CD14-positive monocyte (primary cell): ENCODE data around the gene BHLHE41. TPM values are rescaled to one million over a fixed set of nuclear protein-coding genes. Genes with fewer than 3 reads are reported as not detected.
A peak's percentile ranks its signal among the peaks of the same experiment; 100 is the strongest.

Experiments used
- DNase-seq, 3 donors: peaks; one replicate each; pipeline ENCODE4 v3.0.0-alpha.2; 2011 to 2022
- H2AFZ ChIP-seq: 2 replicates; pipeline ENCODE4 v1.6.0; 2012; ENCODE audit warnings: mild to moderate bottlenecking, low read depth, low read length, inconsistent platforms; ENCODE audit not compliant: insufficient read depth, poor library complexity, severe bottlenecking
- H3K27ac ChIP-seq, 2 donors: 1 replicate in 1 of 2; 2 replicates in 1 of 2; pipeline ENCODE4 v1.5.1; 2012 to 2013; ENCODE audit warnings: low read length in 2 of 2, control low read depth in 1 of 2, inconsistent platforms in 1 of 2, low read depth in 1 of 2, mild to moderate bottlenecking in 1 of 2
- H3K27me3 ChIP-seq, 2 donors: one replicate each; pipeline versions ENCODE4 v1.6.0 to v1.6.1; 2011 to 2013; ENCODE audit warnings: low read length in 2 of 2; ENCODE audit not compliant: control insufficient read depth in 2 of 2, insufficient read depth in 2 of 2
- H3K36me3 ChIP-seq, 2 donors: replicated peaks in 1 of 2; 1 replicate in 1 of 2; 2 replicates in 1 of 2; pipeline versions ENCODE4 v1.5.1 to v1.6.1; 2012 to 2013; ENCODE audit warnings: low read length in 2 of 2, control low read depth in 1 of 2, inconsistent platforms in 1 of 2, mild to moderate bottlenecking in 1 of 2; ENCODE audit not compliant: insufficient read depth in 2 of 2, control insufficient read depth in 1 of 2
- H3K4me1 ChIP-seq, 2 donors: 1 replicate in 1 of 2; 2 replicates in 1 of 2; pipeline versions ENCODE4 v1.5.1 to v1.6.1; 2012 to 2013; ENCODE audit warnings: low read length in 2 of 2, control low read depth in 1 of 2, inconsistent platforms in 1 of 2, mild to moderate bottlenecking in 1 of 2, moderate library complexity in 1 of 2; ENCODE audit not compliant: insufficient read depth in 2 of 2, control insufficient read depth in 1 of 2
- H3K4me2 ChIP-seq: replicated peaks from 2 replicates; pipeline ENCODE3; 2012; ENCODE audit warnings: low read length, moderate library complexity, mild to moderate bottlenecking; ENCODE audit not compliant: poor library complexity, severe bottlenecking; ENCODE audit errors: extremely low read depth
- H3K4me3 ChIP-seq, 3 experiments: fragments of 200-600 bp in 1 of 3; sonication (generic) in 1 of 3; replicated peaks in 1 of 3; 1 replicate in 2 of 3; 2 replicates in 1 of 3; pipeline ENCODE4 v1.5.1; 2011 to 2013; ENCODE audit warnings: low read length in 3 of 3, mild to moderate bottlenecking in 3 of 3, control low read depth in 2 of 3, low read depth in 2 of 3, inconsistent platforms in 1 of 3, moderate library complexity in 1 of 3
- H3K79me2 ChIP-seq: 2 replicates; pipeline ENCODE4 v1.6.0; 2012; ENCODE audit warnings: mild to moderate bottlenecking, control low read depth, inconsistent platforms, low read length, moderate library complexity; ENCODE audit not compliant: insufficient read depth
- H3K9ac ChIP-seq: 2 replicates; pipeline ENCODE4 v1.6.0; 2017; ENCODE audit warnings: low read length, mild to moderate bottlenecking; ENCODE audit not compliant: insufficient read depth, poor library complexity, severe bottlenecking
- H3K9me3 ChIP-seq, 2 donors: replicated peaks in 1 of 2; 1 replicate in 1 of 2; 2 replicates in 1 of 2; pipeline versions ENCODE4 v1.5.1 to v1.6.1; 2012 to 2013; ENCODE audit warnings: low read length in 2 of 2, control low read depth in 1 of 2; ENCODE audit not compliant: control insufficient read depth in 1 of 2, insufficient read depth in 1 of 2
- H4K20me1 ChIP-seq: 2 replicates; pipeline ENCODE4 v1.6.0; 2012; ENCODE audit warnings: mild to moderate bottlenecking, low read length, control low read depth, moderate library complexity; ENCODE audit not compliant: insufficient read depth
- H3K27ac Mint-ChIP-seq, 7 donors: one replicate each; pipeline ENCODE4 v1.8.0; 2020; ENCODE audit warnings: mild to moderate bottlenecking in 7 of 7, mixed read lengths in 7 of 7, moderate library complexity in 6 of 7, inconsistent platforms in 2 of 7
- H3K27me3 Mint-ChIP-seq, 3 donors: one replicate each; pipeline ENCODE4 v1.8.0; 2021 to 2022; ENCODE audit warnings: low read depth in 3 of 3, mild to moderate bottlenecking in 3 of 3, mixed read lengths in 3 of 3, moderate library complexity in 3 of 3, inconsistent platforms in 1 of 3
- H3K36me3 Mint-ChIP-seq, 2 donors: one replicate each; pipeline ENCODE4 v1.8.0; 2020; ENCODE audit warnings: mixed read lengths in 2 of 2, inconsistent platforms in 1 of 2, mild to moderate bottlenecking in 1 of 2
- H3K4me1 Mint-ChIP-seq: one replicate; pipeline ENCODE4 v1.8.0; 2020; ENCODE audit warnings: mild to moderate bottlenecking, mixed read lengths
- H3K4me3 Mint-ChIP-seq, 2 donors: one replicate each; pipeline ENCODE4 v1.8.0; 2020; ENCODE audit warnings: mild to moderate bottlenecking in 2 of 2, mixed read lengths in 2 of 2, moderate library complexity in 1 of 2
- H3K9me3 Mint-ChIP-seq, 7 donors: one replicate each; pipeline ENCODE4 v1.8.0; 2020 to 2022; ENCODE audit warnings: mixed read lengths in 7 of 7, mild to moderate bottlenecking in 6 of 7, moderate library complexity in 6 of 7, inconsistent platforms in 2 of 7
- CTCF ChIP-seq: fragments of 200-600 bp; IDR thresholded peaks from one replicate; pipeline ENCODE4 v1.8.0; 2022; ENCODE audit warnings: antibody characterized with exemption, mild to moderate bottlenecking
- WGBS: methylation state at CpG from one replicate; pipeline ENCODE4 v1.1.5; 2013; ENCODE audit warnings: missing lambda C conversion rate; ENCODE audit not compliant: insufficient coverage; 5-methylcytosine and 5-hydroxymethylcytosine counted together
- intact Hi-C, 2 donors: fragments of 100-400 bp; cut with micrococcal nuclease; formaldehyde crosslinking; loops; one replicate each; pipeline versions ENCODE4 v1.15.0 to v1.15.1; 2023
- polyA plus RNA-seq, 3 donors: library from polyadenylated mRNA; depleted of rRNA in 1 of 3; unstranded in 2 of 3; stranded (reverse) in 1 of 3; fragments of 300-500 nt in 2 of 3; fragments of >200 nt in 1 of 3; fragmentation: Illumina TruSeq in 2 of 3; gene quantifications; 1 replicate in 2 of 3; 2 replicates in 1 of 3; pipeline ENCODE4 v1.2.3, GENCODE V29; 2012 to 2021

BHLHE41 gene
- polyA plus RNA-seq, 3 donors, result 0.03 TPM; not detected in 2

- Mint-ChIP-seq H3K9me3 (no peaks in the 10 kb centered on the region), H3K36me3 (no peaks in the 10 kb centered on the region), H3K4me1 (peaks cover 12% of the 10 kb centered on the region), H3K27ac (peak overlapping the region in 1 of 7 donors; percentile 3), H3K27me3 (peaks cover 0 to 4% (median 0%) of the 10 kb centered on the region in 3 donors), H3K4me3 (no peak overlapping the region)
- H3K9me3 ChIP-seq, result no peaks in the 10 kb centered on the region
- no peak for DNase-seq
- H3K79me2 ChIP-seq, result no peaks in the 10 kb centered on the region
- no peaks in the 10 kb centered on the region for H4K20me1 ChIP-seq
- peaks cover 7 to 10% of the 10 kb centered on the region in 2 donors for H3K4me1 ChIP-seq
- H2AFZ ChIP-seq, result no peak overlapping the region
- H3K4me3 ChIP-seq, result no peak overlapping the region
- intact Hi-C loops, result no loop called here
- no peaks in the 10 kb centered on the region for H3K36me3 ChIP-seq
- no peak overlapping the region for H3K4me2 ChIP-seq
- H3K27me3 ChIP-seq, result no peaks in the 10 kb centered on the region
- WGBS, result 7% methylated on average over 2 of the region's 3 CpGs
- TF ChIP-seq CTCF, result no peak
- no peak overlapping the region for H3K27ac ChIP-seq
- H3K9ac ChIP-seq, result no peak overlapping the region
Observed at GRCh38 chr12:26135571-26135970, 10.7 kb upstream of the BHLHE41 start.

DNA sequence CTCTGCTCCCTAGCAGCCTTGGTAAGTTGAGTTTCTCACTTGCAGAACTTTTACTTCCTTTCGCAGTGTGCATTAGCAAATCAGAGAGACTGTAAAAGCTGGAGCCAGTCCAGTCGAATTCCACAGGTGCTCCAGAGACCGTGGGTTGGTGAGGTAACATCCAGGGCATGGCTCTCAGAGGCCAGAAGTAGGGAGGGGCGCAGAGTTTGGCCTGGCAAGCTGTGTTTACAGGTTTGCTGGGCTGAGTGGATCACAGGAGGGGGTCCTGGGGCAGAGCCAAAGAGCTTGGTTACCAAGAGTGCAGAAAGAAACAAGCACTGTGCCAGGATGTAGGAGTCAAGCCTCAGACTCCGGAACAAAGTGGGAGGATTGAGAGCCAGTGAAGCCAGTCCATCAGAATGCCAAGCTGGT is 10.2 kb upstream of the BHLHE41 start:
- TF ChIP-seq CTCF, result no peak
- Histone ChIP-seq H3K9ac (no peak overlapping the region), H3K79me2 (no peaks in the 10 kb centered on the region), H3K27ac (no peak overlapping the region), H3K4me2 (no peak overlapping the region), H3K9me3 (no peaks in the 10 kb centered on the region), H4K20me1 (no peaks in the 10 kb centered on the region), H2AFZ (no peak overlapping the region), H3K36me3 (no peaks in the 10 kb centered on the region), H3K4me1 (peaks cover 9 to 13% of the 10 kb centered on the region in 2 donors), H3K4me3 (no peak overlapping the region), H3K27me3 (no peaks in the 10 kb centered on the region)
- WGBS, result 86% methylated on average over 4 of the region's 5 CpGs
- peaks cover 0 to 4% (median 0%) of the 10 kb centered on the region in 3 donors for H3K27me3 Mint-ChIP-seq
- peaks cover 15% of the 10 kb centered on the region for H3K4me1 Mint-ChIP-seq
- H3K9me3 Mint-ChIP-seq, result no peaks in the 10 kb centered on the region
- intact Hi-C loops, result no loop called here
- no peaks in the 10 kb centered on the region for H3K36me3 Mint-ChIP-seq
- no peak overlapping the region for H3K4me3 Mint-ChIP-seq
- peak overlapping the region in 1 of 7 donors; percentile 3 for H3K27ac Mint-ChIP-seq
- DNase-seq, result no peak
